ENCODE results near the gene TOE1. TPM values are rescaled to one million over a fixed set of nuclear protein-coding genes. Genes with fewer than 3 reads are reported as not detected.

The TOE1 gene
- total and polyA plus RNA-seq, 2 donors (not counting 1 experiment from before 2014, with no cell fraction given), result 9.0 to 12.1 TPM

DNA sequence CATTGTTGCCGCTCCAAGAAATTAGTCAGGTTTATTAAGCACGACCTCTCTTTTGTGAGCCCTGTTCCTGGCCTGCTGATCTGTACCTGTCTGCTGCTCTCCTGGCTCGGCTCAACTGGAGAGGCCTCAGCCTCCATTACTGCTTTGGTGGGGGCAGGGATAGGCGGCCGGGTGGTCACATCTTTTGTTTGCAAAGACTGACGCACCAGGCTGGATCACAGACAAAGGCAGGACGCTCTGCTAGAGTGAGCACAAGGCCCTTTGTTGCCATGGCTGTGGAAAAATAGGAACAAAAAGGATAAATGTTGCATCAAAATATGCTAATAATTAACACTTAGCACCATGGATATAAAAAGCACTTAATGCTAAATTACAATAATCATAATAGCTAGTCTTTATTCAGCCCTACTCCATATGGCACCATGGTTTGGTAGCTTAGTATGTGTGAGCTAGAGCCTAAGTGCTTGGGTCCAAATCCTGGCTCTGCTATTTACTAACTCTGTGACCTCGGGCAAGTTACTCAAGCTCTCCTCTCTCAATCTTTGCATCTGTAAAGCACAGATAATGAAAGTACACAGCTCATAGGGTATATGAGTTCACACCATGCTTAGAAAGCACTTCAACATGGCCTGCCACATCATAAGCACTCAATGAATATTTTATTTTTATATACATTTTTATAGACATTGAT, 42.2 kb upstream of the TOE1 start:
- Histone ChIP-seq H2AFZ (ENCODE audit: low read length) (no peak overlapping the region), H3K4me3 (replicated peaks in 1 of 4; ENCODE audit: control extremely low read depth in 1 of 4, insufficient read depth in 1 of 4, low read depth in 3 of 4, low read length in 4 of 4) (no peak overlapping the region), H3K36me3 (ENCODE audit: control insufficient read depth, insufficient read depth, low read length) (no peaks in the 10 kb centered on the region), H4K20me1 (ENCODE audit: control insufficient read depth, extremely low read depth, insufficient read depth, low read length) (no peaks in the 10 kb centered on the region), H3K27me3 (ENCODE audit: control insufficient read depth, insufficient read depth, low read length) (no peaks in the 10 kb centered on the region), H3K79me2 (ENCODE audit: control insufficient read depth, insufficient read depth, low read length) (no peaks in the 10 kb centered on the region), H3K9me3 (ENCODE audit: control insufficient read depth, insufficient read depth, low read depth, low read length) (no peaks in the 10 kb centered on the region), H3K9ac (ENCODE audit: insufficient read depth, low read length) (no peak overlapping the region), H3K4me1 (ENCODE audit: control insufficient read depth, extremely low read depth, insufficient read depth, low read length) (no peaks in the 10 kb centered on the region), H3K27ac (ENCODE audit: insufficient read depth, low read length) (no peak overlapping the region), H3K4me2 (ENCODE audit: extremely low read depth, insufficient read depth, low read length) (no peak overlapping the region)
- TF ChIP-seq, protein P1, sequence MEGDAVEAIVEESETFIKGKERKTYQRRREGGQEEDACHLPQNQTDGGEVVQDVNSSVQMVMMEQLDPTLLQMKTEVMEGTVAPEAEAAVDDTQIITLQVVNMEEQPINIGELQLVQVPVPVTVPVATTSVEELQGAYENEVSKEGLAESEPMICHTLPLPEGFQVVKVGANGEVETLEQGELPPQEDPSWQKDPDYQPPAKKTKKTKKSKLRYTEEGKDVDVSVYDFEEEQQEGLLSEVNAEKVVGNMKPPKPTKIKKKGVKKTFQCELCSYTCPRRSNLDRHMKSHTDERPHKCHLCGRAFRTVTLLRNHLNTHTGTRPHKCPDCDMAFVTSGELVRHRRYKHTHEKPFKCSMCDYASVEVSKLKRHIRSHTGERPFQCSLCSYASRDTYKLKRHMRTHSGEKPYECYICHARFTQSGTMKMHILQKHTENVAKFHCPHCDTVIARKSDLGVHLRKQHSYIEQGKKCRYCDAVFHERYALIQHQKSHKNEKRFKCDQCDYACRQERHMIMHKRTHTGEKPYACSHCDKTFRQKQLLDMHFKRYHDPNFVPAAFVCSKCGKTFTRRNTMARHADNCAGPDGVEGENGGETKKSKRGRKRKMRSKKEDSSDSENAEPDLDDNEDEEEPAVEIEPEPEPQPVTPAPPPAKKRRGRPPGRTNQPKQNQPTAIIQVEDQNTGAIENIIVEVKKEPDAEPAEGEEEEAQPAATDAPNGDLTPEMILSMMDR (conservative IDR thresholded peaks at IDR 0.05 in 1 of 2, IDR thresholded peaks at IDR 0.05 in 1 of 2; ENCODE audit: low read depth in 1 of 2, low read length in 2 of 2), result no peak
- no peak for TF ChIP-seq EZH2 (IDR thresholded peaks at IDR 0.05; ENCODE audit: low read length, missing control alignments)
- DNase-seq (ENCODE audit: low read depth in 2 of 2), result no peak

DNA sequence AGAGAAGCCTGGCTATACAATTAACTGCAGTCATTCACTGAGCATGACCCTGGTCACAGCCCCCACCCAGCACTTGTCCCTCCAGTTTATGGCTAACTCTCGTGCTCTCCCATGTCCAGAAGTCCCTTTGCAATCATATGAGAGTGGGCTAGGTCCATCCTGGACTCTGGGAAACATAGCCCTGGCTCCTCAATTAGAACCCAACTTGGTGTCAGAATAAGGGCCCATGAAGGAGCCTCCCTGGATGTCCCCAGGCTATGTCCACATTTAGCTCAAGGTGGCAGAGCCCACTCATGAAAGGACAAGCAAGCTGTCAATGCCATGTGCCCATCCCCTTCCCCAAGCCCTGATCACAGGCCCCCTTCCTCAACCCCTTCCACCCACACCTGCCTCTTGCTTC, 40.7 kb upstream of the TOE1 start:
- DNase-seq (ENCODE audit: low read depth in 2 of 2), result no peak
- Histone ChIP-seq H3K4me3 (replicated peaks in 1 of 4; ENCODE audit: control extremely low read depth in 1 of 4, insufficient read depth in 1 of 4, low read depth in 3 of 4, low read length in 4 of 4) (no peak overlapping the region), H3K79me2 (ENCODE audit: control insufficient read depth, insufficient read depth, low read length) (no peaks in the 10 kb centered on the region), H3K27ac (ENCODE audit: insufficient read depth, low read length) (no peak overlapping the region), H3K4me1 (ENCODE audit: control insufficient read depth, extremely low read depth, insufficient read depth, low read length) (peaks cover 2% of the 10 kb centered on the region), H4K20me1 (ENCODE audit: control insufficient read depth, extremely low read depth, insufficient read depth, low read length) (no peaks in the 10 kb centered on the region), H3K9ac (ENCODE audit: insufficient read depth, low read length) (no peak overlapping the region), H3K27me3 (ENCODE audit: control insufficient read depth, insufficient read depth, low read length) (no peaks in the 10 kb centered on the region), H3K36me3 (ENCODE audit: control insufficient read depth, insufficient read depth, low read length) (no peaks in the 10 kb centered on the region), H3K9me3 (ENCODE audit: control insufficient read depth, insufficient read depth, low read depth, low read length) (no peaks in the 10 kb centered on the region), H3K4me2 (ENCODE audit: extremely low read depth, insufficient read depth, low read length) (no peak overlapping the region), H2AFZ (ENCODE audit: low read length) (no peak overlapping the region)
- TF ChIP-seq, protein P1 (conservative IDR thresholded peaks at IDR 0.05 in 1 of 2, IDR thresholded peaks at IDR 0.05 in 1 of 2; ENCODE audit: low read depth in 1 of 2, low read length in 2 of 2), result no peak
- no peak for TF ChIP-seq EZH2 (IDR thresholded peaks at IDR 0.05; ENCODE audit: low read length, missing control alignments)

DNA sequence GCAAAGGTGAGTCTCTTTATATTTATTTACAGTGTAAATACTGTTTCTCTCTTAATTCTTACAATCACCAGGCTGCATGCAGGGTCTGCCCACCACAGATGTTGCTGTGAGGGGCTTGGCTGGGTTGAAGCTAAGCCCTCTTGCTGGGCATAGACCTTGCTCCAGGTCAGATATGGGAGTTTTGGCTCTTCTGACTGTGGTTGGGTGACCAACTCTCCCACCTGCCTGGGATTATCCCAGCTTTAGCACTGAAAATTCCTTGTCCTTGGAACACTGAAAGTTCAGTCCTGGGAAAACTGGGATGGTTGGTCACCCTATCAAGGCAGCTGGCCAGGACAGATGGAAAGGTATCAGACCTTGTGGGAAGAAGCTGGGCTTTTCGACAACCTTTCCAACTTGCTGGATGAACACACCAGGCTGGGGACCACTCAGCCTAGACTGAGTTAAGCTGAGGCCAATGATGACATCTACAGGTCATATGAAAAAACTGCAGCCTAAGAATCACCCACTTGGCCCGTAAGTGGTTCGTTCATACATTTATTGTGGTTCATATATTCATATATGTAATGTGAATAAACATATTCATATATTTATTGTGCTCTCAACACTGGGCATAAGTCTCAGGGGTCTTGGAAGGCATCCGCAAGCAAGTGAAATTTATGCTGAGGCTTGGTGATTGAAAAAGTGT, 39.8 kb upstream of the TOE1 start:
- peak; percentile 67 to 87 for DNase-seq (ENCODE audit: low read depth in 2 of 2)
- H3K27ac ChIP-seq (ENCODE audit: insufficient read depth, low read length), result no peak overlapping the region
- TF ChIP-seq, protein P1 (conservative IDR thresholded peaks at IDR 0.05 in 1 of 2, IDR thresholded peaks at IDR 0.05 in 1 of 2; ENCODE audit: low read depth in 1 of 2, low read length in 2 of 2), result peak; percentile 75
- no peak for TF ChIP-seq EZH2 (IDR thresholded peaks at IDR 0.05; ENCODE audit: low read length, missing control alignments)

More for the DNA sequence above, 39.8 kb upstream of the TOE1 start:
- Histone ChIP-seq H3K9me3 (ENCODE audit: control insufficient read depth, insufficient read depth, low read depth, low read length) (no peaks in the 10 kb centered on the region), H3K4me2 (ENCODE audit: extremely low read depth, insufficient read depth, low read length) (no peak overlapping the region), H3K79me2 (ENCODE audit: control insufficient read depth, insufficient read depth, low read length) (no peaks in the 10 kb centered on the region), H3K9ac (ENCODE audit: insufficient read depth, low read length) (no peak overlapping the region), H3K27me3 (ENCODE audit: control insufficient read depth, insufficient read depth, low read length) (no peaks in the 10 kb centered on the region), H4K20me1 (ENCODE audit: control insufficient read depth, extremely low read depth, insufficient read depth, low read length) (no peaks in the 10 kb centered on the region), H3K4me3 (replicated peaks in 1 of 4; ENCODE audit: control extremely low read depth in 1 of 4, insufficient read depth in 1 of 4, low read depth in 3 of 4, low read length in 4 of 4) (no peak overlapping the region), H3K36me3 (ENCODE audit: control insufficient read depth, insufficient read depth, low read length) (no peaks in the 10 kb centered on the region), H2AFZ (ENCODE audit: low read length) (no peak overlapping the region), H3K4me1 (ENCODE audit: control insufficient read depth, extremely low read depth, insufficient read depth, low read length) (peaks cover 4% of the 10 kb centered on the region)
